Lower leg skin (tissue), 3 donors: ENCODE results near the gene EHMT1.

Experiments used
- CTCF ChIP-seq, 3 donors: fragments of 450-650 bp; IDR thresholded peaks; one replicate each; pipeline ENCODE4 v1.5.1; 2016; ENCODE audit warnings: antibody characterized with exemption in 3 of 3, mild to moderate bottlenecking in 3 of 3, moderate library complexity in 2 of 3
- POLR2A ChIP-seq, 2 donors: fragments of 450-650 bp; IDR thresholded peaks; one replicate each; pipeline ENCODE4 v1.6.1; 2016 to 2017; ENCODE audit warnings: antibody characterized with exemption in 2 of 2, mild to moderate bottlenecking in 1 of 2, moderate library complexity in 1 of 2

GRCh38 chr9:137726764-137727163 lies 108.0 kb downstream of the EHMT1 start:
- TF ChIP-seq CTCF (IDR thresholded peaks at IDR 0.05) (no peak), POLR2A (IDR thresholded peaks at IDR 0.05) (no peak)
